ENCODE measurements around the gene CEP63. TPM values are rescaled to one million over a fixed set of nuclear protein-coding genes. Genes with fewer than 3 reads are reported as not detected.
A peak's percentile ranks its signal among the peaks of the same experiment; 100 is the strongest.

CEP63 gene
- total RNA-seq (2014; rRNA removed; shearing (Covaris generic); ENCODE audit: low replicate concordance) = 10.7 and 78.7 TPM in 2 replicates

GRCh38 chr3:134485718-134486576, at the start of gene CEP63, which contains the start of gene ANAPC13:
Gene CEP63, plus strand, starts transcription at chr3:134486057. Its CDS starts 9,264 bp downstream, at chr3:134495321.
Gene ANAPC13, minus strand, starts transcription at chr3:134485985. Its CDS starts 3,081 bp downstream, at chr3:134482904.
- Histone ChIP-seq H4K20me1 (ENCODE audit: insufficient read depth, low read depth, low read length) (no peaks in the 10 kb centered on the region), H3K4me2 (ENCODE audit: low read depth, low read length, poor library complexity, severe bottlenecking) (peak within 1 kb of the TSS; percentile 90), H3K9me3 (ENCODE audit: low read length) (no peaks in the 10 kb centered on the region), H3K4me3 (ENCODE audit: low read length) (peak within 1 kb of the TSS; percentile 80), H3K79me2 (ENCODE audit: low read length) (peaks cover 76% of the 10 kb centered on the region), H3K4me1 (ENCODE audit: low read length) (peaks cover 25% of the 10 kb centered on the region), H3K27ac (ENCODE audit: low read length) (peak within 1 kb of the TSS; percentile 78), H3K36me3 (ENCODE audit: insufficient read depth, low read length) (peaks cover 18% of the 10 kb centered on the region; the same call in 1 of the 2 replicates), H3K27me3 (ENCODE audit: low read length) (no peaks in the 10 kb centered on the region), H3K9me2 (replicated peaks; ENCODE audit: insufficient read depth, low read length) (no peaks in the 10 kb centered on the region), H3K9ac (ENCODE audit: low read length) (peak within 1 kb of the TSS; percentile 86), H2AFZ (ENCODE audit: low read length) (peak within 1 kb of the TSS; percentile 15; the same call in 1 of the 2 replicates)
- DNase-seq = peak; percentile 99

DNA sequence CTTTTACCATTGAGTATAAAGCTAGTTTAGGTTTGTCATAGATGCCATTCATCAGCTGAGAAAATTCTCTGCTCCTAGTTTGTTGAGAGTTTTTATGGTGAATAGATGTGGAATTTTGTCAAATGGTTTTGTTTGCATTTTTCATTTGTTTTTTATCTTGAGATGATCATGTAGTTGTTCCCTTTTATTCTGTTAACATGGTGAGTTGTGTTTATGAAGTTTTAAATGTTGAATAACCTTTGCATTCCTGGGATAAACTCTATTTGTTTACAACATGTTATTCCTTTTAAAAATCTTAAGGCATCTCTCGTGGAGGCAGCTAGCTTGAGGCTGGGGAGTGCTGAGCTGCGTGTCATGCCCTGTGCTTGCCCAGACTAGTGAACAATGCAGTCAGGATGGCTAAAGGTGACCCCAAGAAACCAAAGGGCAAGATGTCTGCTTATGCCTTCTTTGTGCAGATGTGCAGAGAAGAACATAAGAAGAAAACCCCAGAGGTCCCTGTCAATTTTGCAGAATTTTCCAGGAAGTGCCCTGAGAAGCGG, 48.6 kb upstream of the CEP63 start:
- Histone ChIP-seq H3K9me3 (ENCODE audit: low read length) (no peaks in the 10 kb centered on the region), H4K20me1 (ENCODE audit: insufficient read depth, low read depth, low read length) (no peaks in the 10 kb centered on the region), H3K36me3 (ENCODE audit: insufficient read depth, low read length) (no peaks in the 10 kb centered on the region), H3K4me3 (ENCODE audit: low read length) (no peak overlapping the region), H3K9me2 (replicated peaks; ENCODE audit: insufficient read depth, low read length) (no peaks in the 10 kb centered on the region), H3K4me2 (ENCODE audit: low read depth, low read length, poor library complexity, severe bottlenecking) (no peak overlapping the region), H3K9ac (ENCODE audit: low read length) (no peak overlapping the region), H3K27me3 (ENCODE audit: low read length) (no peaks in the 10 kb centered on the region), H3K79me2 (ENCODE audit: low read length) (no peaks in the 10 kb centered on the region), H2AFZ (ENCODE audit: low read length) (no peak overlapping the region), H3K4me1 (ENCODE audit: low read length) (0 out of 2 replicates have a peak, but pooled peaks cover 4% of the 10 kb centered on the region), H3K27ac (ENCODE audit: low read length) (no peak overlapping the region)
- DNase-seq = no peak

DNA sequence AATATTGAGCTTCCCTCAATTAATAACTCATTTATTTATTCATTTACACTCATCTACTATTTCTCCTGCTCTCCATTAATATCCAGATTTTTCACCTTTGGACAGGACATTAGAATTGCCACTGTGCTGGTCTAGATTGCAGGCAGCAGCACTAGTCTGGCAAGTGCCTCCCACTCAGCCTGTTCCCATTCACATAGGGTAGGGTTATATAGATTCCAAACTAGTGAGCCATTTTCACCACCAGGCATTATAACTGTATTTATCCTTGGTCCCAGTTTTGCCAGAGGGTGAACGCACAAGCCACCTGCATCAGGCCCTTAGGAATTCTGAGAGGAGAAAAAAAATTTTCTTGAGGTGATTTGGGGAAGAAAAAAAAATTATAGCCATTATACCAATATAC, 44.5 kb upstream of the CEP63 start:
- no peaks in the 10 kb centered on the region for H3K9me2 ChIP-seq (replicated peaks; ENCODE audit: insufficient read depth, low read length)
- no peaks in the 10 kb centered on the region for H3K4me1 ChIP-seq (ENCODE audit: low read length)
- no peak overlapping the region for H3K4me2 ChIP-seq (ENCODE audit: low read depth, low read length, poor library complexity, severe bottlenecking)
- no peak overlapping the region for H3K9ac ChIP-seq (ENCODE audit: low read length)
- no peak for DNase-seq
- no peaks in the 10 kb centered on the region for H3K27me3 ChIP-seq (ENCODE audit: low read length)
- H4K20me1 ChIP-seq (ENCODE audit: insufficient read depth, low read depth, low read length) = no peaks in the 10 kb centered on the region
- H3K4me3 ChIP-seq (ENCODE audit: low read length) = no peak overlapping the region
- no peaks in the 10 kb centered on the region for H3K36me3 ChIP-seq (ENCODE audit: insufficient read depth, low read length)
- no peaks in the 10 kb centered on the region for H3K9me3 ChIP-seq (ENCODE audit: low read length)
- H2AFZ ChIP-seq (ENCODE audit: low read length) = no peak overlapping the region
- H3K27ac ChIP-seq (ENCODE audit: low read length) = no peak overlapping the region
- no peaks in the 10 kb centered on the region for H3K79me2 ChIP-seq (ENCODE audit: low read length)

DNA sequence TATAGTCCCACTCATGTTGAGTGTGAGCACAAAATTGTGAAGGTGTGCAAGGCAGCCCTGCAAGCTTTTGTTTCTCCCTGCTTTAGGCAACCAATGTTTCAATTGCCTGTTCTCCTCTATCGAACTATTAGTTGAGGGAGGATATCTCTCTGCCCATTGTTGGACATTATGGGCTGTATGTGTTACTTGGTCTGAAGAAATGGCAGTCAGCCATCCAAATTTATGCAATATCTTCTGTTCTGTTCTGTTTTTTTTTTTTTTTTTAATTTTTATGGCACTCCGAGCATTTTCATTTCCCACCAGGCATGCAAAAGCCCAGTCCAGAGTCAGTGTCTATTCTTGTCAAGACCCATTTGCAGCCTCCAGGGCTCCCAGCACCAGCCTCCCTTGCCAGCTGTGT, 44.0 kb upstream of the CEP63 start:
- Histone ChIP-seq H3K9ac (ENCODE audit: low read length) (no peak overlapping the region), H3K4me3 (ENCODE audit: low read length) (no peak overlapping the region), H3K27me3 (ENCODE audit: low read length) (no peaks in the 10 kb centered on the region), H3K79me2 (ENCODE audit: low read length) (no peaks in the 10 kb centered on the region), H3K4me1 (ENCODE audit: low read length) (no peaks in the 10 kb centered on the region), H2AFZ (ENCODE audit: low read length) (no peak overlapping the region), H3K9me3 (ENCODE audit: low read length) (no peaks in the 10 kb centered on the region), H3K36me3 (ENCODE audit: insufficient read depth, low read length) (no peaks in the 10 kb centered on the region), H3K27ac (ENCODE audit: low read length) (no peak overlapping the region), H3K9me2 (replicated peaks; ENCODE audit: insufficient read depth, low read length) (no peaks in the 10 kb centered on the region), H4K20me1 (ENCODE audit: insufficient read depth, low read depth, low read length) (no peaks in the 10 kb centered on the region), H3K4me2 (ENCODE audit: low read depth, low read length, poor library complexity, severe bottlenecking) (no peak overlapping the region)
- no peak for DNase-seq

DNA sequence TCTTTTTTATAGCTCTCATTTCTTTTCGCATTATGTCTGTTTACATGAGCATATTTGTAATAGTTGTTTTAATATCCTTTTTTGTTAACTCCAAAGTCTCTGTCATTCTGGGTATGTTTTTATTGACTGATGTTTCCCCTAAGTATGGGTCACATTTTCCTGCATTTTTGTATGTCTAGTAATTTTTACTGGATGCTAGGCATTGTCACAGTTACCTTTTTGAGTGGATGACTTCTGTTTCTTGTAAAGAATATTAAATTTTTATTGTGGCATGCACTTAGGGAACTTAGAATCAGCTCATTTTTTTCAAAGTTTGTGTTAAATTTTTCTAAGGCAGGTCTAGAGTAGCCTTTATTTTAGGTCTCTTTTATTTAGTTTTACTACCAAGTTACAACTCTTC, 40.8 kb upstream of the CEP63 start:
- Histone ChIP-seq H4K20me1 (ENCODE audit: insufficient read depth, low read depth, low read length) (no peaks in the 10 kb centered on the region), H3K9me2 (replicated peaks; ENCODE audit: insufficient read depth, low read length) (no peaks in the 10 kb centered on the region), H3K27me3 (ENCODE audit: low read length) (no peaks in the 10 kb centered on the region), H3K4me1 (ENCODE audit: low read length) (no peaks in the 10 kb centered on the region), H3K4me2 (ENCODE audit: low read depth, low read length, poor library complexity, severe bottlenecking) (no peak overlapping the region), H3K4me3 (ENCODE audit: low read length) (no peak overlapping the region), H2AFZ (ENCODE audit: low read length) (no peak overlapping the region), H3K27ac (ENCODE audit: low read length) (no peak overlapping the region), H3K36me3 (ENCODE audit: insufficient read depth, low read length) (no peaks in the 10 kb centered on the region), H3K9ac (ENCODE audit: low read length) (no peak overlapping the region), H3K9me3 (ENCODE audit: low read length) (no peaks in the 10 kb centered on the region), H3K79me2 (ENCODE audit: low read length) (no peaks in the 10 kb centered on the region)
- DNase-seq = no peak

- H3K4me2 ChIP-seq (ENCODE audit: low read depth, low read length, poor library complexity, severe bottlenecking) = no peak overlapping the region
- no peaks in the 10 kb centered on the region for H3K27me3 ChIP-seq (ENCODE audit: low read length)
- no peak overlapping the region for H3K9ac ChIP-seq (ENCODE audit: low read length)
- no peaks in the 10 kb centered on the region for H3K9me3 ChIP-seq (ENCODE audit: low read length)
- no peaks in the 10 kb centered on the region for H3K79me2 ChIP-seq (ENCODE audit: low read length)
- no peaks in the 10 kb centered on the region for H3K36me3 ChIP-seq (ENCODE audit: insufficient read depth, low read length)
- no peaks in the 10 kb centered on the region for H3K9me2 ChIP-seq (replicated peaks; ENCODE audit: insufficient read depth, low read length)
- H2AFZ ChIP-seq (ENCODE audit: low read length) = no peak overlapping the region
- no peak overlapping the region for H3K27ac ChIP-seq (ENCODE audit: low read length)
- DNase-seq = no peak
- H3K4me3 ChIP-seq (ENCODE audit: low read length) = no peak overlapping the region
- no peaks in the 10 kb centered on the region for H4K20me1 ChIP-seq (ENCODE audit: insufficient read depth, low read depth, low read length)
- H3K4me1 ChIP-seq (ENCODE audit: low read length) = no peaks in the 10 kb centered on the region
These were observed 40.2 kb upstream of the CEP63 start for GRCh38 chr3:134445636-134446035.

GRCh38 chr3:134446800-134447199, 39.1 kb upstream of the CEP63 start:
- no peak overlapping the region for H3K27ac ChIP-seq (ENCODE audit: low read length)
- no peaks in the 10 kb centered on the region for H3K4me1 ChIP-seq (ENCODE audit: low read length)
- H4K20me1 ChIP-seq (ENCODE audit: insufficient read depth, low read depth, low read length) = no peaks in the 10 kb centered on the region
- no peaks in the 10 kb centered on the region for H3K36me3 ChIP-seq (ENCODE audit: insufficient read depth, low read length)
- no peaks in the 10 kb centered on the region for H3K9me3 ChIP-seq (ENCODE audit: low read length)
- no peak overlapping the region for H3K9ac ChIP-seq (ENCODE audit: low read length)
- no peak overlapping the region for H2AFZ ChIP-seq (ENCODE audit: low read length)
- DNase-seq = no peak
- H3K27me3 ChIP-seq (ENCODE audit: low read length) = no peaks in the 10 kb centered on the region
- no peak overlapping the region for H3K4me3 ChIP-seq (ENCODE audit: low read length)
- H3K9me2 ChIP-seq (replicated peaks; ENCODE audit: insufficient read depth, low read length) = no peaks in the 10 kb centered on the region
- no peak overlapping the region for H3K4me2 ChIP-seq (ENCODE audit: low read depth, low read length, poor library complexity, severe bottlenecking)
- no peaks in the 10 kb centered on the region for H3K79me2 ChIP-seq (ENCODE audit: low read length)

GRCh38 chr3:134447351-134447750, 38.5 kb upstream of the CEP63 start:
- no peak overlapping the region for H3K27ac ChIP-seq (ENCODE audit: low read length)
- no peak overlapping the region for H3K4me3 ChIP-seq (ENCODE audit: low read length)
- H3K4me1 ChIP-seq (ENCODE audit: low read length) = no peaks in the 10 kb centered on the region
- no peak overlapping the region for H3K9ac ChIP-seq (ENCODE audit: low read length)
- no peaks in the 10 kb centered on the region for H3K9me2 ChIP-seq (replicated peaks; ENCODE audit: insufficient read depth, low read length)
- H4K20me1 ChIP-seq (ENCODE audit: insufficient read depth, low read depth, low read length) = no peaks in the 10 kb centered on the region
- no peak for DNase-seq
- H3K79me2 ChIP-seq (ENCODE audit: low read length) = no peaks in the 10 kb centered on the region
- no peaks in the 10 kb centered on the region for H3K36me3 ChIP-seq (ENCODE audit: insufficient read depth, low read length)
- no peaks in the 10 kb centered on the region for H3K9me3 ChIP-seq (ENCODE audit: low read length)
- H3K27me3 ChIP-seq (ENCODE audit: low read length) = no peaks in the 10 kb centered on the region
- no peak overlapping the region for H2AFZ ChIP-seq (ENCODE audit: low read length)
- no peak overlapping the region for H3K4me2 ChIP-seq (ENCODE audit: low read depth, low read length, poor library complexity, severe bottlenecking)
